KOPT-K1 (cell line): ENCODE measurements around the gene ZNF567.
"Not testable (repeated sequence)": the region's sequence is repeated elsewhere in the genome, so short reads cannot be mapped to it uniquely, and the experiment has no call there.

Experiments used
- H3K27ac ChIP-seq: fragments of 200-600 bp; sonication (generic); 2 replicates; pipeline ENCODE4 v1.5.1; 2016; ENCODE audit warnings: antibody characterized with exemption, mild to moderate bottlenecking, low read depth, low read length; ENCODE audit not compliant: poor library complexity, severe bottlenecking
- H3K36me3 ChIP-seq: fragments of 200-600 bp; sonication (generic); 2 replicates; pipeline ENCODE4 v1.5.1; 2017; ENCODE audit warnings: antibody characterized with exemption, mild to moderate bottlenecking, low read length, moderate library complexity; ENCODE audit not compliant: insufficient read depth
- H3K9me3 ChIP-seq: fragments of 200-600 bp; sonication (generic); 2 replicates; pipeline ENCODE4 v1.5.1; 2017; ENCODE audit warnings: antibody characterized with exemption, low read length, mild to moderate bottlenecking; ENCODE audit not compliant: insufficient read depth, poor library complexity, severe bottlenecking

Gene ZNF567

DNA sequence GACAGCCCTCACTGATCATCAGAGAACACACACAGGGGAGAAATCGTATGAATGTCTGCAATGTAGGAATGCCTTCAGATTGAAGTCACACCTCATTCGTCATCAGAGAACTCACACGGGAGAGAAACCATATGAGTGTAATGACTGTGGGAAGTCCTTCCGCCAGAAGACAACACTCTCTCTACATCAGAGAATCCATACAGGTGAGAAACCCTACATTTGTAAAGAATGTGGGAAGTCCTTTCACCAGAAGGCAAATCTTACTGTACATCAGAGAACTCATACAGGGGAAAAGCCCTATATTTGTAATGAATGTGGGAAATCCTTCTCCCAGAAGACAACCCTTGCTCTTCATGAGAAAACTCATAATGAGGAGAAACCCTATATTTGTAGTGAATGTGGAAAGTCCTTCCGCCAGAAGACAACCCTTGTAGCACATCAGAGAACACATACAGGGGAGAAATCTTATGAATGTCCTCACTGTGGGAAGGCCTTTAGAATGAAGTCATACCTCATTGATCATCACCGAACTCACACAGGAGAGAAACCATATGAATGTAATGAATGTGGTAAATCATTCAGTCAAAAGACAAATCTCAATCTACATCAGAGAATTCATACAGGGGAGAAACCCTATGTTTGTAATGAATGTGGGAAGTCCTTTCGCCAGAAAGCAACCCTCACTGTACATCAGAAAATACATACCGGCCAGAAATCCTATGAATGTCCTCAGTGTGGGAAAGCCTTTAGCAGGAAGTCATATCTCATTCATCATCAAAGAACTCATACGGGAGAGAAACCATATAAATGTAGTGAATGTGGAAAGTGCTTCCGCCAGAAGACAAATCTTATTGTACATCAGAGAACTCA lies 32.5 kb downstream of the ZNF567 start:
- H3K27ac ChIP-seq, result no peak overlapping the region
- H3K36me3 ChIP-seq, result peaks cover 78% of the 10 kb centered on the region
- peaks cover 99% of the 10 kb centered on the region for H3K9me3 ChIP-seq

DNA sequence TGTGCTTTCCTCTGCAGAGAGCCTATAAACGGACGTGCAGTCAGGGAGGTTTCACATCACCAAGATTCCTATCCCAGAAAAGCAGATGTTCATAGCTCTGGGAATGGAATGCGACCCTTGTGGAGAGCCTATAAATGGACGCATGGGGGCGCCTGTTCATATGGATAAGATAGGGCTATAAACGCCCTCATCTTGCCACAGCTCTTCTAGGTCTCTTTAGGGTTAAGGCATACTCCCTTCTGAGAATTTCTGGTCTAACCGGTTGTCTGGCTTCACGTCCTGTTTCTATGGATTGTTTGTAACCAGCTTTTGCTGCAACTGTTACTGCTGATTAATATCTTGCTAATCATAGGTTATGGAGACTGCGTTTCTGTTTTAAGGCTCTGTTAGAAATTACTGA lies 48.8 kb downstream of the ZNF567 start:
- peaks cover 13% of the 10 kb centered on the region; the same call in 1 of the 2 replicates for H3K36me3 ChIP-seq
- peaks cover 96% of the 10 kb centered on the region for H3K9me3 ChIP-seq
- not testable (repeated sequence) for H3K27ac ChIP-seq

DNA sequence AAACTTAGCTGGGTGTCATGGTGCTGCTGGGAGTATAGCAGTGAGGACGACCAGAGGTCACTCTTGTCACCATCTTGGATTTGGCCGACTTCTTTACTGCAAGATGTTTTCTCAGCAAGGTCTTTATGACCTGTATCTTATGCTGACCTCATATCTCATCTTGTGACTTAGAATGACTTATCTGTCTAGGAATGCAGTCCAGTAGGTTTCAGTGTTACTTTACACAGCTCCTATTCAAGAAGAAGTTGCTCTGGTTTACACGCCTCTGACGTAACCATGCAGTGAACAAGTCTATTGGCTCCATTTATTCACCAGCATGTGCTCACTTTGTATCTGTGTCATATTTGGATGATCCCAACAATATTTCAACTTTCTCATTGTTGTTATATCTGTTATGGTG lies 58.5 kb downstream of the ZNF567 start:
- Histone ChIP-seq H3K27ac (no peak overlapping the region), H3K9me3 (peaks cover 98% of the 10 kb centered on the region), H3K36me3 (peaks cover 67% of the 10 kb centered on the region)

DNA sequence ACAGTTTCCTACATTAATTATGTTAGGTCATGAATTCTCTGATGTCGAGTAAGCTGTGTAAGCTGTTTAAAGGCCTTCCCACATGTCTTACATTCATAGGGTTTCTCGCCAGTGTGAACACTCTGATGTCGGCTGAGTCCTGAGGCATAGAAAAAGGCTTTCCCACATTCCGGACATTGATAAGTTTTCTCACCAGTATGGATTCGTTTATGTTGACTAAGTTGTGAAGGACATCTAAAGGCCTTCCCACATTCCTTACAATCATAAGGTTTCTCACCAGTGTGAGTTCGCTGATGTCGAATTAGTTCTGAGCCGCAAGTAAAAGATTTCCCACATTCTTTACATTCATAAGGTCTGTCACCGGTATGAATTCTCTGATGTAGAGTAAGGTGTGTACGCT lies 60.3 kb downstream of the ZNF567 start:
- Histone ChIP-seq H3K27ac (no peak overlapping the region), H3K9me3 (peaks cover 100% of the 10 kb centered on the region), H3K36me3 (peaks cover 86% of the 10 kb centered on the region)

DNA sequence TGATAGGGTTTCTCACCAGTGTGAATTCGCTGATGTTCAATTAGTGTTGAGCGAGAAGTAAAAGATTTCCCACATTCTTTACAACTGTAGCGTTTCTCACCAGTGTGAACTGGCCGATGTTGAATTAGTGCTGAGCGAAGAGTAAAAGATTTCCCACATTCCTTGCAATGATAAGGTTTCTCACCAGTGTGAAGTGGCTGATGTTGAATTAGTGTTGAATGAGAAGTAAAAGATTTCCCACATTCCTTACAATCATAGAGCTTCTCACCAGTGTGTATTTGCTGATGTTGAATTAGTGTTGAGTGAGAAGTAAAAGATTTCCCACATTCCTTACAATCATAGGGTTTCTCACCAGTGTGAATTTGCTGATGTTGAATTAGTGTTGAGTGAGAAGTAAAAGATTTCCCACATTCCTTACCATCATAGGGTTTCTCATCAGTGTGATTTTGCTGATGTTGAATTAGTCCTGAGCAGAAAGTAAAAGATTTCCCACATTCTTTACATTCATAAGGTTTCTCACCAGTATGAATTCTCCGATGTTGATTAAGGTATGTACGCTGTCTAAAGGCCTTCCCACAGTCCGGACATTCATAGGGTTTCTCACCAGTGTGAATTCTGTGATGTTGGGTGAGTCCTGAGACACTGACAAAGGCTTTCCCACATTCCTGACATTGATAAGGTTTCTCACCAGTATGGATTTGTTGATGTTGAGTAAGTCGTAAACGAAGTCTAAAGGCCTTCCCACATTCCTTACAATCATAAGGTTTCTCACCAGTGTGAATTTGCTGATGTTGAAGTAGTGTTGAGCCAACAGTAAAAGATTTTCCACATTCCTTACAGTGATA lies 61.2 kb downstream of the ZNF567 start:
- Histone ChIP-seq H3K36me3 (peaks cover 95% of the 10 kb centered on the region), H3K27ac (no peak overlapping the region), H3K9me3 (peaks cover 100% of the 10 kb centered on the region)

DNA sequence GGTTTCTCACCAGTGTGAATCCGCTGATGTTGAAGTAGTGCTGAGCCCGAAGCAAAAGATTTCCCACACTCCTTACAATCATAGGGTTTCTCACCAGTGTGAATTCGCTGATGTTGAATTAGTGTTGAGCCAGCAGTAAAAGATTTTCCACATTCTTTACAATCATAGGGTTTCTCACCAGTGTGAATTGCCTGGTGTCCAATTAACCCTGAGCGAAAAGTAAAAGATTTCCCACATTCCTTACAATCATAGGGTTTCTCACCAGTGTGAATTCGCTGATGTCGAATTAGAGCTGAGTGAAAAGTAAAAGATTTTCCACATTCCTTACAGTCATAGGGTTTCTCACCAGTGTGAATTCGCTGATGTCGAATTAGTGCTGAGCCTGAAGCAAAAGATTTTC lies 62.2 kb downstream of the ZNF567 start:
- Histone ChIP-seq H3K9me3 (peaks cover 100% of the 10 kb centered on the region), H3K36me3 (peaks cover 100% of the 10 kb centered on the region)
- not testable (repeated sequence) for H3K27ac ChIP-seq

DNA sequence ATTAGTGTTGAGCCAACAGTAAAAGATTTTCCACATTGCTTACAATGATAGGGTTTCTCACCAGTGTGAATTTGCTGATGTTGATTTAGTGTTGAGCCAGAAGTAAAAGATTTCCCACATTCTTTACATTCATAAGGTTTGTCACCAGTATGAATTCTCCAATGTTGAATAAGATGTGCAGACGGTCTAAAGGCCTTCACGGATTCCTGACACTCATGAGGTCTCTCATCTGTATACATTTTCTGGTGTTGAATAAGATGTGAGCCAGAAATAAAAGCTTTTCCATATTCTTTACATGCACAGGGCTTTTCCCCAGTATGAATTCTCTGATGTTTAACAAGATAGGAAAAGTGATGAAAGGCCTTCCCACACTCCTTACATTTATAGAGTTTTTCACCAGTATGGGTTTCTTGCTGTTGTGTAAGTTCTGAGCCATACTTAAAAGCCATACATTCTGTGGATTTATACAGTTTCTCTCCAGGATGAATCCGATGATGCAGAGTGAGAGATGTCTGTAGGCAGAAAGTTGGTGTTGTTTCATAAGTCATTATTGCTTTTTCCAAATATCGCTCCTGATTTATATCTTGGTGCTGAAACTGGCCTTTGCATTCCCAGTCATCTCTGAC lies 62.8 kb downstream of the ZNF567 start:
- H3K27ac ChIP-seq, result no peak overlapping the region
- H3K36me3 ChIP-seq, result peaks cover 100% of the 10 kb centered on the region
- H3K9me3 ChIP-seq, result peaks cover 100% of the 10 kb centered on the region
